NT2/D1 (cell line): ENCODE results near the gene CCDC137.

ENCODE experiments used
- DNase-seq: peaks from one replicate; pipeline ENCODE4 v3.0.0-alpha.2; 2011; ENCODE audit warnings: low read depth, low spot score
- H3K27me3 ChIP-seq: 2 replicates; pipeline ENCODE4 v1.6.0; 2011; ENCODE audit warnings: mild to moderate bottlenecking; ENCODE audit not compliant: insufficient read length, insufficient read depth
- H3K36me3 ChIP-seq: 2 replicates; pipeline ENCODE4 v1.6.1; 2011; ENCODE audit warnings: mild to moderate bottlenecking, low read length, mixed read lengths; ENCODE audit not compliant: insufficient read depth, insufficient read length
- H3K4me1 ChIP-seq: 2 replicates; pipeline ENCODE4 v1.5.1; 2011; ENCODE audit not compliant: insufficient read depth, insufficient read length
- H3K4me3 ChIP-seq: 2 replicates; pipeline ENCODE4 v1.5.1; 2011; ENCODE audit warnings: low read depth; ENCODE audit not compliant: insufficient read length
- H3K9ac ChIP-seq: 2 replicates; pipeline ENCODE4 v1.6.0; 2011; ENCODE audit warnings: low read depth; ENCODE audit not compliant: insufficient read length
- H3K9me3 ChIP-seq: 2 replicates; pipeline ENCODE4 v1.5.1; 2011; ENCODE audit warnings: mild to moderate bottlenecking, low read length; ENCODE audit not compliant: insufficient read depth
- SUZ12 ChIP-seq: IDR thresholded peaks from 2 replicates; pipeline ENCODE4 v1.6.1; 2011; ENCODE audit not compliant: insufficient read length, insufficient read depth; ENCODE audit errors: extremely low read depth
- YY1 ChIP-seq: IDR thresholded peaks from 2 replicates; pipeline ENCODE4 v1.6.1; 2011; ENCODE audit not compliant: insufficient read length, insufficient read depth
- ZNF274 ChIP-seq: IDR thresholded peaks from 2 replicates; pipeline ENCODE4 v1.6.1; 2011; ENCODE audit warnings: mild to moderate bottlenecking, low read depth, low read length

CCDC137 gene

DNA sequence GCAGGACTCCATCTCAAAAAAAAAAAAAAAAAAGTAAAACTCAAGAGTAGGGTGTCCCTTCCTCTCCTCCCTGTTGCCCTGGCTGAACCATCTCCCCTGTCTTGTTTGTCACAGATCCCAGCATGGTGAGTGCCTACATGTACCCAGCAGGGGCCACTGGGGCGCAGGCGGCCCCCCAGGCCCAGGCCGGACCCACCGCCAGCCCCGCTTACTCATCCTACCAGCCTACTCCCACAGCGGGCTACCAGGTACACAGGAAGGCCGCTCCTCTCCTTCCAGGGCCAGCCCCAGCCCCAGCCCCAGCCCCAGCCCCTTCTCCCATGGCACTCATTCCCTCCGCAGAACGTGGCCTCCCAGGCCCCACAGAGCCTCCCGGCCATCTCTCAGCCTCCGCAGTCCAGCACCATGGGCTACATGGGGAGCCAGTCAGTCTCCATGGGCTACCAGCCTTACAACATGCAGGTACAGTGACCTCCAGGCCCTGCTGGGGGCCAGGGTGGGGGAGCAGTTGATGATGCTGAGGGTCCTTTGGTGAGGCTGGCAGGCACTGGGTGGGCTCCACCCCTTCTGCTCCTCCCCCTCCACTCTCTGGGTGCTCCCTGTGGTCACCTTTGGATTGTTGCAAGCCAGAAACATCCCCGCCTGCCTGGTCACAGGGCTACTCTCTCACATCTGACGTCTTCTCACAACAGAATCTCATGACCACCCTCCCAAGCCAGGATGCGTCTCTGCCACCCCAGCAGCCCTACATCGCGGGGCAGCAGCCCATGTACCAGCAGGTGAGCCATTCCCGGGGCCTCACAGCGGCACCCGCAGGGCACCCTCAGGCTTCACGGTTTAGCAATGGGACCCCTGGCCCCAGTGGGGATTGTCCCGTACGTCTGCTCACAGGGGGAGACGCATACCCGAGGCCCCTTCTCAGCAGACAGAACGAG is 34.1 kb downstream of the CCDC137 start:
- Histone ChIP-seq H3K4me3 (peak overlapping the region; percentile 97), H3K36me3 (peaks cover 85% of the 10 kb centered on the region), H3K9ac (peak overlapping the region; percentile 99), H3K4me1 (peaks cover 26% of the 10 kb centered on the region), H3K27me3 (no peaks in the 10 kb centered on the region), H3K9me3 (no peaks in the 10 kb centered on the region)
- no peak for DNase-seq
- no peak for TF ChIP-seq SUZ12
- no peak for TF ChIP-seq YY1
- no peak for TF ChIP-seq ZNF274

GRCh38 chr17:81701288-81702071 is 34.9 kb downstream of the CCDC137 start:
- TF ChIP-seq ZNF274 (no peak), SUZ12 (no peak), YY1 (no peak)
- H3K4me1 ChIP-seq, result peaks cover 28% of the 10 kb centered on the region
- peak overlapping the region; percentile 99 for H3K9ac ChIP-seq
- H3K27me3 ChIP-seq, result no peaks in the 10 kb centered on the region
- peak overlapping the region; percentile 97 for H3K4me3 ChIP-seq
- H3K36me3 ChIP-seq, result peaks cover 85% of the 10 kb centered on the region
- no peak for DNase-seq
- no peaks in the 10 kb centered on the region for H3K9me3 ChIP-seq

DNA sequence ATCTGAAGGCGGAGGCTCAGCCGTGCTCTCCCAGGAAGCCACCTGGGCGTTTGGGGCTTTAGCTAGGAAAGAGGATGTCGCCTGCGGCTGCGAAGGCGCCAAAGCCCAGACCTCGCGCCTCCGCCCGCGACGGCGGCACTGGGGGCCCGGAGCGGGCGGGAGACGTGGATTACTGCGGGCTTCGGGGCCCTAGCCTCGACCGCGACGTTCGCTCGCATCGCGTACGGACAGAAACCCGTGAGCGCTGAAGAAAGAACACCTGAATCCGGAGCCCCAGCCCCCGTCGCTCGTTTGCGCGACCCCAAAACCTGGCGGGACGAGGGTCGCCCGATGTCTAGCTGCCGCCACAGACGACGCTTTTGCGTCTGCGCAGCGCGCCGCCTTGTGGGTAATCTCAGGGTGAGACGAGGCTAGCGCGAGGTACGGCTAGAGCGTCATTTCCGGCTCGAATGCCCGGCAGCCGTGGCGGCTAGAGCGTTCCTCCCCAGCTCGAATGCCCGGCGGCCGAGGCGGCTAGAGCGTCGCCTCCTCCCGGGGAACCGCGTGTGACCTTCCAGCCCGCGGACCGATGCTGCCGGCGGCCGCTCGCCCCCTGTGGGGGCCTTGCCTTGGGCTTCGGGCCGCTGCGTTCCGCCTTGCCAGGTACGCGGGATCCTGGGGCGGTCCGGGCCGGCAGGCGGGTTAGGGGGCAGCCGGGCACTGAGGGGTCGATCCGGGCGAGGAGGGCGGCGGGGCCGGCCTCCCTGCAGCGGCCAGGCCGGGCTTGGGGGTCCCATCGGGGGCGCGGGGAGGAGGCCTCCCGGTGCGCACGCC is 36.6 kb downstream of the CCDC137 start, which contains the start of gene MRPL12:
Gene MRPL12, plus strand, starts transcription at position 434 of the 813 bp plus-strand sequence. Its CDS starts 135 bp downstream, at position 569.
- no peaks in the 10 kb centered on the region for H3K9me3 ChIP-seq
- H3K4me1 ChIP-seq, result peaks cover 20% of the 10 kb centered on the region
- TF ChIP-seq ZNF274 (no peak), YY1 (no peak), SUZ12 (no peak)
- H3K36me3 ChIP-seq, result peaks cover 85% of the 10 kb centered on the region
- H3K27me3 ChIP-seq, result no peaks in the 10 kb centered on the region
- H3K9ac ChIP-seq, result peak within 1 kb of the TSS; percentile 99
- peak; percentile 88 for DNase-seq
- H3K4me3 ChIP-seq, result peak within 1 kb of the TSS; percentile 97

- no peaks in the 10 kb centered on the region for H3K27me3 ChIP-seq
- H3K9me3 ChIP-seq, result no peaks in the 10 kb centered on the region
- peaks cover 25% of the 10 kb centered on the region for H3K4me1 ChIP-seq
- H3K36me3 ChIP-seq, result peaks cover 85% of the 10 kb centered on the region
- TF ChIP-seq SUZ12 (no peak), ZNF274 (no peak), YY1 (no peak)
- DNase-seq, result no peak
- peak overlapping the region; percentile 97 for H3K4me3 ChIP-seq
- H3K9ac ChIP-seq, result peak overlapping the region; percentile 99
Observed at GRCh38 chr17:81703747-81704654, 37.5 kb downstream of the CCDC137 start.

GRCh38 chr17:81705518-81706231 is 39.1 kb downstream of the CCDC137 start:
- Histone ChIP-seq H3K9me3 (no peaks in the 10 kb centered on the region), H3K9ac (peak overlapping the region; percentile 42), H3K4me3 (no peak overlapping the region), H3K4me1 (peaks cover 26% of the 10 kb centered on the region), H3K27me3 (no peaks in the 10 kb centered on the region), H3K36me3 (peaks cover 72% of the 10 kb centered on the region)
- TF ChIP-seq ZNF274, result no peak
- TF ChIP-seq YY1, result no peak
- DNase-seq, result no peak

DNA sequence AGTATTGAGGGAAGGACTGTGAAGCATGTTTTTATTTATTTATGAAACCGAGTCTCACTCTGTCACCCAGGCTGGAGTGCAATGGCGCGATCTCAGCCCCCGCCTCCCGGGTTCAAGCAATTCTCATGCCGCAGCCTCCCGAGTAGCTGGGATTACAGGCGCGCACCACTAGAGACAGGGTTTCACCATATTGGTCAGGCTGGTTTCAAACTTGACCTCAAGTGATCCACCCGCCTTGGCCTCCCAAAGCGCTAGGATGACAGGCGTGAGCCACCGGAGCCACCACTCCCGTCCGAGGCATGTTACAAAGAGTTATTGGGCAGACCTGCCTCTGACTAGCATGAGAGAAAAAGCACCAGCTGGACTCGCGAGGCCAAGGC is 39.7 kb downstream of the CCDC137 start:
- peaks cover 66% of the 10 kb centered on the region for H3K36me3 ChIP-seq
- no peak for DNase-seq
- no peaks in the 10 kb centered on the region for H3K27me3 ChIP-seq
- TF ChIP-seq ZNF274, result no peak
- TF ChIP-seq YY1, result no peak
- TF ChIP-seq SUZ12, result no peak
- H3K4me1 ChIP-seq, result peaks cover 31% of the 10 kb centered on the region
- no peak overlapping the region for H3K9ac ChIP-seq
- H3K4me3 ChIP-seq, result no peak overlapping the region
- H3K9me3 ChIP-seq, result no peaks in the 10 kb centered on the region
